Stimulated activated naive CD4-positive, alpha-beta T cell treated with Interleukin-2 at 50 U/mL for 16 hours (primary cell): ENCODE results near the gene CELF2.
"Not testable (repeated sequence)": the region's sequence is repeated elsewhere in the genome, so short reads cannot be mapped to it uniquely, and the experiment has no call there.

ENCODE experiments used
- DNase-seq: peaks from one replicate; lab custom pipeline; 2025; lab: John Stamatoyannopoulos, UW

CELF2 gene

DNA sequence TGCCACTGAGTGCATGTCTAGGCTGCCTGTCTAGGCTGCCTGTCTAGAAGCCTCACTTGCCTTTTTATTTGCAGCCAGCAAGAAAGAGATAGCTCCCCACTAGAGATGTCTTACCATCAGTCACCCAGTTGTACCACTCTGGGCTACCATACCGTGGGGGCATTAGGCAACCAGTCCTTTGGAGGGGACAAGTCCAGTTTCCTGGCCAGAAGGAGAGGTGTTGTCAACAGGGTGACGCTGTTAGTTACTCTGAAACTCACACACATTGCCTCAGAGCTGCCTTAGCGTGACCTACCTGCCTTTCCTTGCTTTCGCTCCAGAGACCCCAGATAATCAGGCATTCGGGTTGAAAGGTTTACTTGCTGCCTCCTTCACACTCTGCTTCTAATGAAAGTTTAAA is 155.4 kb downstream of the CELF2 start:
- DNase-seq, result no peak

DNA sequence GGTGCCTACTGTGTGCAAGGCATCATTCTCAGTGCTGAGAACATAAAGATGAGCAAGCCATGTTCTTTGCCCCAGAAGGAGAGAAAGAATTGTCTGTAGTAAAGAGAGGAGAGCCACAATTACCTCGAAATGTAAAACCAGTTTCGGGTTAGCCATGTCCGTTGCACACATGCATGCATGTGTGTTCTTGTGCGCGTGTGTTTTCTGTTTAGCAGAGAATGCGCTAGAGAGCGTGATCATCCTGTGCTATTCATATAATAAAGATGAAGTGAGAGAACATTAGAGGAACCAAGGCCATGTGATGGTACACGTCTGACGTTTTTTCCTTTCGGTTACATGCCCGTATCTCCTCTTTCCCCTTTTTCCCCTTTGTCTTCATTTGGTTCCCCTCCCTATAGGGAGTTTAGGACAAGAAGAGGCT is 158.2 kb downstream of the CELF2 start:
- DNase-seq, result no peak

DNA sequence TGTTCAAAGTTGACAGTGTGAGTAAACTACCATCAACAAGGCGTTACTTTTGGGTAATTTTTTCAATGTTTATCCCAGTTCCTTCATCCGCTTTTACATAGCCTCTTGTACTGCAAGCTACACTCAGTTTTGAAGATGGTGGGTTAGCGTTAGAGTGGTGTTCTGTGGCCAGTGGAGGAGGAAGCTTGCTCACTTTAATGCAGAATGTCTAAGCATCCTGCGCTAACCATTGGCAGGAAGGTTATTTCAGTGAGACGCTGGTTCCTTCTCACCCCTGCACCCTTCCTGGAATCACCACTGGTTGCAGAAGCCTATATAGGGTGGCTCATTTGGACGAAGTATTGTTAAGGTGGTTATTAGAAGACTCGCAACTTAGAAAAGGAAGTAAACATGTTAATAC is 159.1 kb downstream of the CELF2 start:
- DNase-seq, result peak; percentile 32

DNA sequence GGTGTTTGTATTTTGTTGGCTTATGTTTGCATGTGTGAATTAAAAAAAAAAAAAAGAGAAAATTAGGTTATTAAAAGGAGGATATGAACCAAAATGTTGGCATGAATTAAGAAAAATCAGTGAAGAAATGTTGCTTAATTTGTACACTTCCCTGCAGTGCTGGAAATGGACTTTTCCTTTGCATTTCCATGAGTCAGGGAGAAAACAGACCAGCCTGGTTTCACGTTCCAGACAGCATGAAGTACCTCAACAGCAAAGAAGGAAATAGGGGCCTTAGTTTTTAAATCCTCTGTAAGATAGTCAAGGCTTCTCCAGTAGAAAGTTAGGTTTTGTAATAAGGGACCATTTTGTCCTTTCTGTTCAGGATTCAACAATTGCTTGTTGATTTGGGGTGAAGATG is 159.7 kb downstream of the CELF2 start:
- DNase-seq, result no peak

DNA sequence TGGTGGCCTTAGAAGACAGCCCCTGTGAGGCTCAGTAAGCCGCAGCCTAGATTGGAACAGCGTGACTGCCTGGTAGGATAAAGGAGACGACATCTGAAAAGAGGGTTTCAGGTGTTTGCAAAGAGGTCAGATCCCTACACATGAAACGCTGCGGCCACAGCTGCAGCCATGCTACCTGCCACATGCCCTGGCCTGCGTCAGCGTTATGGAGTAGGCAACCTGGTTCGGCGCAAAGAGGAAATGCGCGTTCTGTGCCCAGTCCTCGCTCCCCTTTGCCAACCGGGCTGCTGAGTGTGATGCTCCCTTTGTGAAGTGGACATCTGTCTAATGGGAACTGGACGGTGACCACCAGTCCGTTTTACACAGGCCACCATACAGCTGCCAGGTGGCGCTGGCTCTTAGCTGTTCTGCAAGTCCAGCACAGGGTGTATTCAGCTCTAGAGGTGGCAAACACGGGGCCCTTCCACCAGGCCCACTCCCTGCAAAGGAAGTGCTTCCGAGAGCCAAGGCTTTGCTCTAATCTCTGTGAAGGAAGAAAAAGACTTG is 160.3 kb downstream of the CELF2 start:
- DNase-seq, result peak; percentile 16

DNA sequence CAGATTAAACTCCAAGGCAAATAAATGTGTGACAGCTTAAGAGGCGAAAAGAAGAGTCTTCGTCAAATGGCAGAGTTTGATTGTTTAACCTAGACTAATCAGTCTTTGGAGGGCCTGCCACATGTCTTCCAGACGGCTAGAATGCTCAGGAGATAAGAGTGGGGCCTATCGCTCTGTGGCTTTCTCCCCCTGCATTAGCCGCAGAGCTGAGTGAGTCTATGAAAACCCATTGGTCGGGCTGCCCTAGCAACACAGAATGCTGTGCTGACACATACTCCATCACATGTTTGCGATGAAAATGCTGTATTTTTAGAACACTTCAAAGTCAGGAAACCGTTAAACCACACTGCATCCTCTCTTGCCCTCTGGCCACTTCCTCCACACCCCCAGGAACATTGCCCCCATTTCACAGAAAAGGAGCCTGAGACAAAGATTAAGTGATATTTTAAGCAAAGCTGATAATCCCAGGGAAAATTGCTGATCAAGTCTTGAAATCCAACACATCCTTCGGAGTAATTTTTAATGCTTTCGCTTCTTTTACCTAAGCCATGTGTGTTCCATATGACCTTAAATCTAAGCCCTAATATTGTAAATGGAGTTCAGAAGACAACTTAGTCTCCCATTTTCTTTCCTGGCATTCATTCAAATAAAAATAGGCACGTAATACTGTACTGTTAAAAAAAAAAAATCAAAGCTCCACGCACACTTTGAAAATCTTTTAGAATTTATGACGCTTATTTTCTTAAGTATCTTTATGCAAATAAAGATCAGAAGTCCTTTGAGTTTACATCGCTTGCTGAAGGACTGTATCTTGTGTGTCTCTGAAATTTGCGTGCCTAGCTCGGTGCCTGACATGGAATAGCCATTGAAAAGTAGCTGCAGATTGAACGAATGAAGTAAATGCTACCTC is 161.2 kb downstream of the CELF2 start:
- DNase-seq, result peak; percentile 82

DNA sequence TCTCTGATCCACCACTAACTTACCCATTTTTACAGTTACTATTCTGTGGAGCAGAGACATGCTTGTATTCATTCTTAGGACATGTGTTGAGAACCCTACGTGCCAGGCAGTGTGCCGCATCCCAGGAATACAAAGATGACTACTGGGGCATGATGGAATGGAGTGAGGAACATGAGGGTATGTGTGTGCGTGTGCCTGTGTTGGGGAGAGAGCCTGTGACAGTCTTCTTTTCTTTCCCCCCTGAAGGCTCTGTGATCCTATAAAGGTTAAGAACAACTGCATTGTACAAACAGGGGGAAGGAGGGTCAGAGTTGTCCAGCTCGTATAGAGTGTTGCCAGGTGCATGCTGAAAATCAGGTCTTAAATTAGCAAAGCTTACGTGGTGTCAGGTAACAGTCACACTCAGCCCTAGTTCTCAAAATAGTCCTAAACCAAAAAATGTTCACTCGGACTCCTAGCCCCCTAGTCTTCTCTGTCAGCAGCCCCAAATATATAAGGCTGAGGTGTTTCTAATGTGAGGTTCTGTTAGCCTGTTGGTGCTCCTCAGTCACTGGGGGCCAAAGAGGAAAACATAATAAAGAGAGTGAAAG is 161.9 kb downstream of the CELF2 start:
- DNase-seq, result no peak

DNA sequence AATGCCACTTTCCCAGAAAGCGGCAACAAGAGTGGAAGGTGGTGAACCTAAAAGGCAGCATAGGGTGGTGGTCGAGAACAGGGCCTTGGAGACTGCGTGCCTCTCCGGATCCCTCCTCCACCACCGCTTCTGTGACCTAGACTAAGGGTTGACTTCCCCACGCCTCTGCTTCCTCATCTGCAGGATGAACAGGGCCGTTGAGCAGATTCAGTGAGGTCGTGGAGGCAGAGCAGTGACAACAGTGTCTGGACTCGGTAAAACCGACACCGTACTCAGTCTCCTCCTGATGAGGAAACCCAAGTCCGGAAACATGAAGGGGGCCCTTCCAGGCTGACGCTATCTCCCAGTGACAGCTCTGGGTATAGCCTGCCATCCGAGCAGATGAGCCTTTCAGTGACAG is 162.6 kb downstream of the CELF2 start:
- peak; percentile 63 for DNase-seq

DNA sequence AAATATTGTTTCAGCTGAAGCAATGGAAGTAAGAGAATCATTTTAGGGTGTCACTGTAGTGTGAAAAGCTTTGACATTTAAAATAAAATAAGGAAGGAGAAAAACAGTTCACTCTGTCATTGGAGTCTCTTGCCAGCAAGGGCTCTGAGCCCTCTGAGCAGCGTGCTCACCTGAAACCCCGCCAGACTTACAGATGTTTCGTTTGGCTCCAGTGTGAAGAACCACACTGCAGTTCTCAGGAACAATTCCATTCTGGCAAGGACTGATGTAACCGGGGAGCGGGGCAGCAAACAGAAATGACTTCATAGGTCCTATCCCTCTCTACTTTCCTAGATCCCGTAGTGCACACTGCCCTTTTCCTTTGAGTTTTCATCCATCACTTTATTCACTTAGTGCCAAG is 164.3 kb downstream of the CELF2 start:
- DNase-seq, result no peak

DNA sequence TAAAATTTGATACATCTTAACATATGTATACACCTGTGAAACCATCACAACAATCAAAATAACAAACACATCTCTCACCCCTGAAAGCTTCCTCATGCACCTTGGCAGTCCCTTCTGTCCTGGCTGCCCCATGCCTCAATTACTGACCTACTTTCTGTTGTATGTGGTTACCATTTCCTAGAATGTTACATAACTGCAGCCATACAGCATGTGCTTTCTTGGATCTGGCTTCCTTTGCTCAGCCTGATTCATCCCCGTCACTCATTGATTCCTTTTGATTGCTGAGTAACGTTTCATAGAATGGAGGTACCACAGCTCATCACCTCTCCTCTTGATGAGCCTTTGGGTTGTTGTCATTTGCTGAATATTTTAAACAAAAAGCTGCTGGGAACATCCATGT is 165.3 kb downstream of the CELF2 start:
- DNase-seq, result no peak

DNA sequence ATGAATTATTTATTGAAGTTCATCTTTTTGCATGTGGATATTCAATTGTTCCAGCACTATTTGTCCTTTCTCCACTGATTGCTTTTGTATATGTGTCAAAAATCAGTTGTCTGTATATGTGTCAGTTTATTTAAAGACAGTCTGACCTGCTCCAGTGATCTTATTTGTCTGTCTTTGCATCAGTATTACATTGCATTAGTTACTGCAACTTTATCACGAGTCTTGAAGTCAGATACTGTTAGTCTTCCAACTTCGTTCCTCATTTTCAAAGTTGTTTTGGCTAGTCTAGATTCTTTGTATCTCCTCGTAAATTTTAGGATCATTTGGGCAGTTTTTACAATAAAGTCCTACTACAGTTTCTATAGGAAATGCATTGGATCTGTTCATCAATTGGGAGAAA is 166.4 kb downstream of the CELF2 start:
- no peak for DNase-seq

DNA sequence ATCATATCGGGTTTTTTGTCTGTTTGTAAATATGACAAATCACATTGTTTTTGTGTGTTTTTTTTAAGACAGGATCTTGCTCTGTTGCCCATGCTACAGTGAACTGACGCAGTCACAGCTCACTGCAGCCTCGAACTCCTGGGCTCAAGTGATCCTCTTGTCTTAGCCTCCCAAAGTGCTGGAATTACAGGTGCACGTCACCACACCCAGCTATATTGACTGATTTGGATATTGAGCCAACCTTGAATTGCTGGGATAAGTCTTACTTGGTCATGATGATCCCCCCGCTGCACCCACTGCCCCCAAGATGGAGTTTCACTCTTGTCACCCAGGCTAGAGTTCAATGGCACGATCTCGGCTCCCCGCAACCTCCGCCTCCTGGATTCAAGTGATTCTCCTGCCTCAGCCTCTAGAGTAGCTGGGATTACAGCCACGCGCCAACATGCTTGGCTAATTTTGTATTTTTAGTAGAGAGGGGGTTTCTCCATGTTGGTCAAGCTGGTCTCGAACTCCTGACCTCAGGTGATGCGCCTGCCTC is 167.5 kb downstream of the CELF2 start:
- not testable (repeated sequence) for DNase-seq

DNA sequence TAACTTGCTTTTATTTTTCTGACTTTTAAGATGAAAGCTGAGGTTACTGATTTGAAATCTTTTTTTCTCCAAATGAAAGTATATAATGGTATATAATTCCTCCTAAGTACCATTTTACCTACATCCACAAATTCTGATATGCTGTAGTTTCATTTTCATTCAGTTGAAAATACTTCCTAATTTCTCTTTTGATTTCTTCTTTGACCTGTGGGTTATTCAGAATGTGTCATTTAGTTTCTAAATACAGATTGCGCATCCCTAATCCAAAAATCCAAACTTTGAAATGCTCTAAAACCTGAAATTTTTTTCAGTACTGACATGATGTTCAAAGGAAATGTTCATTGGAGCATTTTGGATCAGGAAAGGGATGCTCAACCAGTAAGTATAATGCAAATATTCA is 168.7 kb downstream of the CELF2 start:
- no peak for DNase-seq

DNA sequence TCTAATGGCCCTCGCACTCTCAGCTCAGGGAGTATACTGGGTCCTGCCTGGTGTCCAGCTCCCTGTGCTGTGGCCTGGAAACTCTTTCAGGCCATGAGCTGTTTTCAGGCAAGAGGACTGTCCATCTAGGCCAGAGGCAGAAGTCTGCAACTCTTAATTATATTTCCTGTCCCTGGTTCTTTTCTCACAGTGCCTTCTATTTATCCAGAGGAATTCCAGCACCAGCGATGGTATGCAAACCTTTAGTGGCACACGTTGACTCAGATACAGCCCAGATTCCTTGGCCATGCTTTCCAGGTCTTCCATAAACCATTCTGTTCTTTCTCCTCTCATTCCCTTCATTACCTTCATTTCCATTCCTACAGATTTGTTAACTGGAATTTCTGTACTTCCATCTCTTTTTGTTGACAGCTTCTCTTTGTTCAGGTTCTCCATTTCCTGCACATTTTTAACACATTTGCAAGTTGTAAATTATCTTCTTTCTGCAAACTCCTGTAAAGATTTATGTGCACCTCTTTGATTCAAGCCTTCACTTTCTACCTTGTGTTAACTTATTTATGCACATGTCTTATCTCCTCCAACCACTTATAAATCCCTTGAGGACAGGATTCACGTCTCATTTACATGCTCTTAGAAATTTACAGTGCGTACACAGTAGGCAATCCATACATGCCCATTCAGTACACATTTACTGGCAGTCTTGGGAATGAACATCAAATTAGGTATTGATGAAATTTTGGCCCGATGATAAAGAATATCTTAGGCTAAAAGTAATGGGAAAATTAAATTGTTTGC is 172.1 kb downstream of the CELF2 start:
- no peak for DNase-seq

DNA sequence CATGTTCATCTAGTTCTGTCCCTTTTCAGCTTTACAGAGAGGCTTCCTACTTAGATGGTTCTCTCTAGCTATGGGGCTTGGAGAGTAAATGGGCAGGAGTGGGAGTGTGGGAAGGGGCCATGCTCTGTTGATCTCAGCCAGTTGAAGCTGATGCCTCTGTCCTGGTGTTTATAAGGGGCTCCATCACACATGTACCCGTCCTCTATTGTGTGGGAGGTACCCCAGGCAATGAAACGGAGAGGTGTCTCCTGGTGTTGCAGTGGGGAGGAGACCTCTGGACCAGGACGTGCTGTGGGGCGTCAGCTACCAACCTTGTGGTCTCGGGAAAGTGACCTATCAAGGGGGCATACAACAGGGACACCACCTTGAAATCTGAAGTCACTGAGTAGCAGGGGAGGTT is 173.5 kb downstream of the CELF2 start:
- no peak for DNase-seq

DNA sequence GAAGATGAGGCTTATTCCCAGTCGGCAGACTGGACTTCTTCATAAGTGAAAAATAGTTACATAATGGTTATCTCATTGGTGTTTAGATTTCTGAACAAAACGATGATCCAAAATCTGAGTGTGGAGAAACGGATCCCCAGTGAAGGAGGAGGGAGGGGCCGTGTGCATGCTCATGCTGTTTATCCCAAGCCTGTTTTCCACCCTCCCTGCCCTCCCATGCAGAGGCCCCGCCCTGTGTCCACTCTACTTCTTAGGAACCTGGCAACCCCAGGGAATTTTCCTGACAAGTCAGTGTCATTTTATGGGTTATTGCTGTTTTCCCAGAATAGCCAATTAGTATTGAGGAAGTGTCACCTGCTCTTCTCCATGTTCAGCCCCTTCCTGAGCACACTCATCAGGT is 174.0 kb downstream of the CELF2 start:
- no peak for DNase-seq

DNA sequence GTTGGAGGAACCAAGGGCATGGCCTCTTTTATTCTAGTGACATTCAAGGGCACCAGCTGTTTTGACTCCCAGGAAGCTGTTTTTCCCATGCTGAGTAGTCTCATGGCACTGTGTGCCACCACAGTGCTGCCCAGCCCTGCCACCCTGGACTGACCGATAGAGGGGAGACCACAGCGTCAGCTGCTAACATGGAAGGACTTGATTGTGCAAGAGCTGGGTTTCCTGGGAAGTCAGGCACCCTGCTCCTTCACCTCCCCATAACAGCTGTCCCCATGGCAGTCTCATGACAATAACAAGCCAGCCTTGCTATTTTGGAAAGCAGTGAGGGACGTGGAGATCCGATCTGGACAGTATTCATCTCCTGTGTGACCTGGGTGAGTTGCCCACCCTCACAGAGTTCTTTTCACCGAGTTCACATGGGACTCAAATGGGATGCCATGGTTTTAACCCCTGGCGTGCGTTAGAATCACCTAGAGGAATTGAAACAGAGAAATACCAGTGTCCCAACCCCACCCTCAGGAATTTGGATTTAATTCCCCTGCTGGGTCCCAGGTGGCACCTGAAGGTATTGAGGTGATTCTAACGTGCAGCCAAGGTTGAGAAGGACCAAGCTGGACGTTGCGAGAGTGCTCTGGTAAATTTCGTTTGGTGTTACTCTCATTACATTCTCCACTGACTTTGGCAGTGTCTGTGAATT is 174.8 kb downstream of the CELF2 start:
- DNase-seq, result no peak

DNA sequence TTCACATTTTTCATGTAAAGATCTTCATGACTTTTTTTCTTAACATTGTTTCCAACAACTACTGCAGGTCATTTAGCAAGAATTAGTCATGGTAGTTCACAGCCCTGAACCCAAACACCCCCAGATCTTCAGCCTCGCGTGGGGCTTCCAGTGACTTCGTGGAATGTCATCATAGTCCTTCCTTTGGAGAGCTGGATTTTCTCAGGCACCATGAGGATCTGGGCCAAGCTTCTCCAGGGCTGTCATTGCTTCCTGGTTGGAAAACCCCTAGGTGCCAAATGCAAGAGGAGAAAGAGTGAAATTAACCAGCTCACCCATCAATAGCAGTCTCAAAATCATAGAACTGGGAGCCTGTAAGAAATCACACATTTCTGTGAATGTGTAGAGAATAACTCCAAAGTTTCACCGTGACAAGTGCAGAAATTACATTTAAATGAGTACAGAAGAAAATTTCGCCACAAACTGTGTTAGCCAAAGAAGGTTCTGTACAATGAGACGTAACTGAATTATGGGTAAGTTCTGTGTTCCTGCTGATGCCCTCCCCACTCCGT is 175.4 kb downstream of the CELF2 start:
- DNase-seq, result no peak

DNA sequence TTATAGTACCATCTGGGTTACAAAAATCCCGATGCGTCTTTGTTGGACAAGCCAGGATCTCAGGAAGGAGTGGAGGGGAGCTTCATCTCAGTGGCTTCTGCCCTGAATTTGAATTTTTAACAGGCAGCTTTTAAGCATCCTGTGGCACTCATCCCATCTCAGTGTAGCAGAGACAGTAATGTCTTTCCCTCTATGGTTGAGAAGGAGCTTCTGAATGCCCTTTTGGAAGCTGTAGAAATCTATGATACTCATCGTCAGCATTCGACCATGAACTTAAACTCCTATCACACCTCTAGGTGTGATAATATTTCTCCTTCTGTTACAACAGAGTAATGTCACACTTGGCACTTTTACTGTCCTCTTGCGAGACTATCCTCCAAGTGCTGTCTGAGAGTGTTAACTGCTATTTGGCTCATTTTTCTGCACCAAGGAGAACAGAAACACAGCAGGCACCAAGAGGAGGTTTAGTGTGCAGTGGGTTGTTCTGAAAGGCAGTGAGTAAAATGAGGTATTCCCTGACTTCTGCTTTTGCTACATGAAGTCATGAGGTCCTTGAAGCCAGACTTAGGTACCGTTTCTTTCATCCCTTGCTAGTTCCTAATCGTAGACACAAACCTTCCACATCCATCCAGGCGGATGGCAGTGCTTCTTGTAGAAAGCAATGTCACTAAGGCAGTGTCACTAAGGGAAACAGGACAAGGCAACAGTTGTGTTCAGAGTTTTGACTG is 177.4 kb downstream of the CELF2 start:
- no peak for DNase-seq

DNA sequence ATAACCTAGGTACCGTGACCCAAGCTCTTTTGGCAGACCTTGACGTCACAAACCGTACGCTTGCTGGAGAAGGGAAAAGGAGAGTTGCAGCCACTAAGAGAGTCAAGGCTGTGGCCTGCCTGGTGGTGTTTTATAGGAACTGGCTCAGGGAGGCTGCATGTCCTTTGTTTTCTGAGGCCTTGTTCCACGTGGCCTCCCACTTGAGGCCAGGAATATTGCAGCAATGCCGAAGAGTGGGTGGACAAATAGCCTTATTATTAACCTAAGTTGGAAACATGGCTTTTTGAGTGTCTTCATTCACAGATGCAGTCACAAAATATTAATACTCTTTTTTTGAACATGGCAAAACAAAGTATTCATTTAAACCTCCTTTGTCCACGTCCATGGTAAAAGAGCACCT is 178.0 kb downstream of the CELF2 start:
- DNase-seq, result no peak

DNA sequence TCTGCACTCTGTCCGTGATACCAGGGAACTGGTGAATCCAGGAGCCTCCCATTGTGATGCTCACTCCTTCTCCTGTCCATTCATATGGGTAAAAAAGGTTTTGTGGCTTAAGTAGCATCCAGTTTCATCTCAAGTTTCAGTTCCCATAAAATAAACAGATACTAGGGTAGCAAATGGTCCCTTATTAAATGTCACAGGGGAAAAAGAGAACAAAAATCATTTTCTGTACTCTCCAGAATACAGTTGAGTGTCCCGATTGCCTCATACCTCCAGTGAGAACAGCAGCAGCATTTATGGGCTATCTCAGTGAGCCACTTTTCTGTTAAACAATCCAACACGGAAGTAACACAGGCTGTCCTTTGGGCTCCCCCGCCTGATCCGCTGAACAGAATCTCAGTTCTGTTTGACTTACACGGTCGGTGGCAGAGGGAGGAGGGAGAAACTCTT is 179.6 kb downstream of the CELF2 start:
- DNase-seq, result no peak
